Measurements from ENCODE around the gene BABAM2. TPM values are rescaled to one million over a fixed set of nuclear protein-coding genes. Genes with fewer than 3 reads are reported as not detected.
A peak's percentile ranks its signal among the peaks of the same experiment; 100 is the strongest.

The BABAM2 gene
- total and polyA plus RNA-seq, 3 experiments from 2014 or later: 59.4 to 66.7 (median 65.6) TPM

- peak in 1 of 5 donors; percentile 38 for DNase-seq
- Histone ChIP-seq H3K27ac (ENCODE audit: low read depth, low read length) (peak overlapping the region; percentile 30), H3K27me3 (ENCODE audit: insufficient read depth, low read length, poor library complexity, severe bottlenecking) (no peaks in the 10 kb centered on the region), H3K9me3 (ENCODE audit: low read length) (no peaks in the 10 kb centered on the region), H3K36me3 (ENCODE audit: insufficient read depth, low read length) (no peaks in the 10 kb centered on the region), H3K4me3 (ENCODE audit: low read length) (no peak overlapping the region), H3K4me1 (ENCODE audit: insufficient read depth, low read length) (peaks cover 31% of the 10 kb centered on the region)
- Mint-ChIP-seq H3K27ac (peak overlapping the region; percentile 74 to 96 (median 94)), H3K4me3 (peak overlapping the region in 6 of 7 donors; percentile 63 to 86 (median 68)), H3K9me3 (no peaks in the 10 kb centered on the region), H3K27me3 (no peaks in the 10 kb centered on the region), H3K4me1 (peaks cover 27 to 43% (median 29%) of the 10 kb centered on the region in 3 donors), H3K36me3 (no peaks in the 10 kb centered on the region)
- POLR2A ChIA-PET: interaction anchor here (0.5 kb wide), 1 partner anchor 701 kb away, joined by 4 read pairs; no protein-coding TSS in a partner anchor
- CTCF ChIA-PET: interaction anchor here (1.0 kb wide), 1 partner anchor 43 kb away, joined by 3 read pairs; no protein-coding TSS in a partner anchor
Measured at GRCh38 chr2:28347596-28347995, 457.1 kb downstream of the BABAM2 start.

GRCh38 chr2:28348149-28348567 is 457.6 kb downstream of the BABAM2 start:
- Histone ChIP-seq H3K27ac (ENCODE audit: low read depth, low read length) (peak overlapping the region; percentile 30), H3K27me3 (ENCODE audit: insufficient read depth, low read length, poor library complexity, severe bottlenecking) (no peaks in the 10 kb centered on the region), H3K36me3 (ENCODE audit: insufficient read depth, low read length) (no peaks in the 10 kb centered on the region), H3K4me1 (ENCODE audit: insufficient read depth, low read length) (peaks cover 31% of the 10 kb centered on the region), H3K4me3 (ENCODE audit: low read length) (peak overlapping the region; percentile 4), H3K9me3 (ENCODE audit: low read length) (no peaks in the 10 kb centered on the region)
- H3K4me3 Mint-ChIP-seq: peak overlapping the region; percentile 64 to 86 (median 69)
- H3K4me1 Mint-ChIP-seq: peaks cover 27 to 39% (median 29%) of the 10 kb centered on the region in 3 donors
- DNase-seq: peak; percentile 52 to 86 (median 69)
- ChIA-PET CTCF (interaction anchor here (1.0 kb wide), 1 partner anchor 42 kb away, joined by 3 read pairs; no protein-coding TSS in a partner anchor), POLR2A (no interaction called here)
- H3K9me3 Mint-ChIP-seq: no peaks in the 10 kb centered on the region
- H3K36me3 Mint-ChIP-seq: no peaks in the 10 kb centered on the region
- peak overlapping the region; percentile 74 to 96 (median 94) for H3K27ac Mint-ChIP-seq
- no peaks in the 10 kb centered on the region for H3K27me3 Mint-ChIP-seq

- peaks cover 31% of the 10 kb centered on the region for H3K4me1 ChIP-seq (ENCODE audit: insufficient read depth, low read length)
- POLR2A ChIA-PET: no interaction called here
- peak overlapping the region in 5 of 7 donors; percentile 21 to 86 (median 69) for H3K4me3 Mint-ChIP-seq
- H3K9me3 ChIP-seq (ENCODE audit: low read length): no peaks in the 10 kb centered on the region
- no peaks in the 10 kb centered on the region for H3K36me3 Mint-ChIP-seq
- H3K36me3 ChIP-seq (ENCODE audit: insufficient read depth, low read length): no peaks in the 10 kb centered on the region
- H3K4me1 Mint-ChIP-seq: peaks cover 27 to 37% (median 29%) of the 10 kb centered on the region in 3 donors
- H3K4me3 ChIP-seq (ENCODE audit: low read length): no peak overlapping the region
- CTCF ChIA-PET: no interaction called here
- no peaks in the 10 kb centered on the region for H3K27me3 ChIP-seq (ENCODE audit: insufficient read depth, low read length, poor library complexity, severe bottlenecking)
- peak overlapping the region in 6 of 8 donors; percentile 89 to 96 (median 94) for H3K27ac Mint-ChIP-seq
- DNase-seq: no peak
- peak overlapping the region; percentile 30 for H3K27ac ChIP-seq (ENCODE audit: low read depth, low read length)
- H3K27me3 Mint-ChIP-seq: no peaks in the 10 kb centered on the region
- no peaks in the 10 kb centered on the region for H3K9me3 Mint-ChIP-seq
Measured at GRCh38 chr2:28348921-28349320, 458.4 kb downstream of the BABAM2 start.

GRCh38 chr2:28349546-28350165 is 459.1 kb downstream of the BABAM2 start:
- peaks cover 27 to 37% (median 29%) of the 10 kb centered on the region in 3 donors for H3K4me1 Mint-ChIP-seq
- H3K36me3 Mint-ChIP-seq: no peaks in the 10 kb centered on the region
- H3K36me3 ChIP-seq (ENCODE audit: insufficient read depth, low read length): no peaks in the 10 kb centered on the region
- peak overlapping the region in 7 of 8 donors; percentile 7 to 96 (median 94) for H3K27ac Mint-ChIP-seq
- peak in 1 of 5 donors; percentile 43 for DNase-seq
- no peaks in the 10 kb centered on the region for H3K27me3 Mint-ChIP-seq
- H3K27ac ChIP-seq (ENCODE audit: low read depth, low read length): no peak overlapping the region
- H3K9me3 Mint-ChIP-seq: no peaks in the 10 kb centered on the region
- ChIA-PET CTCF (interaction anchor here (1.0 to 1.6 kb wide), 3 partner anchors 10 to 666 kb away, joined by 3 to 4 read pairs (median 3); no protein-coding TSS in a partner anchor), POLR2A (no interaction called here)
- H3K9me3 ChIP-seq (ENCODE audit: low read length): no peaks in the 10 kb centered on the region
- H3K4me3 Mint-ChIP-seq: peak overlapping the region in 2 of 7 donors; percentile 13 to 62
- no peak overlapping the region for H3K4me3 ChIP-seq (ENCODE audit: low read length)
- H3K27me3 ChIP-seq (ENCODE audit: insufficient read depth, low read length, poor library complexity, severe bottlenecking): no peaks in the 10 kb centered on the region
- peaks cover 31% of the 10 kb centered on the region for H3K4me1 ChIP-seq (ENCODE audit: insufficient read depth, low read length)

GRCh38 chr2:28350196-28350595 is 459.7 kb downstream of the BABAM2 start:
- no peak overlapping the region for H3K27ac ChIP-seq (ENCODE audit: low read depth, low read length)
- H3K4me3 ChIP-seq (ENCODE audit: low read length): no peak overlapping the region
- H3K4me1 ChIP-seq (ENCODE audit: insufficient read depth, low read length): peaks cover 31% of the 10 kb centered on the region
- ChIA-PET CTCF (interaction anchor here (1.0 to 1.6 kb wide), 3 partner anchors 10 to 667 kb away, joined by 3 to 4 read pairs (median 3); no protein-coding TSS in a partner anchor), POLR2A (no interaction called here)
- no peak for DNase-seq
- no peaks in the 10 kb centered on the region for H3K9me3 ChIP-seq (ENCODE audit: low read length)
- peaks cover 27 to 37% (median 29%) of the 10 kb centered on the region in 3 donors for H3K4me1 Mint-ChIP-seq
- no peaks in the 10 kb centered on the region for H3K36me3 Mint-ChIP-seq
- no peaks in the 10 kb centered on the region for H3K27me3 Mint-ChIP-seq
- no peaks in the 10 kb centered on the region for H3K27me3 ChIP-seq (ENCODE audit: insufficient read depth, low read length, poor library complexity, severe bottlenecking)
- no peak overlapping the region for H3K4me3 Mint-ChIP-seq
- no peaks in the 10 kb centered on the region for H3K36me3 ChIP-seq (ENCODE audit: insufficient read depth, low read length)
- peak overlapping the region in 4 of 8 donors; percentile 7 to 94 (median 83) for H3K27ac Mint-ChIP-seq
- no peaks in the 10 kb centered on the region for H3K9me3 Mint-ChIP-seq

DNA sequence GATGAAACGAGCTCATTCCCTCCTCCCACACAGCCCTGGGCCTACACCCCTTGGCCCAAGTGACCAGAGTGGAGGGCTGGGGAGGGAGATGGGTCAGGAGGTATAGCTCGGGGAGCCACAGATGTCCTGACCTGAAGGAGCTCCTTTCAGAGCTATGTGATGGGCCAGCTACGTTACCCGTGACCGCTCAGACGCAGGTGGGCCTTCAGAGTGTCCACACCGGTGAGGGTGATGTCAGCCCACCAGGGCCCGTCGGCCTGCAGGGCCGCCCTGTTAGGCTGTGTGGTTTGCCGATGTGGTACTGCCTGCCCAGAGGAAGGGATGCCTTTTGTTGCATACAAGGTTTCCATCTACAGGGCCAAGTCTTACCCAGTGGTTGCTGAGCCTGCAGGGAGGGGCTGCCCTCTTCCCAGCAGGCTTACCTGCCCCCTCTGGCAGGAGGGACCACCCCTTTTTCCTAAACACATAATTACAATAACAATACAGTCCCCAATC is 460.3 kb downstream of the BABAM2 start:
- Histone ChIP-seq H3K36me3 (ENCODE audit: insufficient read depth, low read length) (no peaks in the 10 kb centered on the region), H3K9me3 (ENCODE audit: low read length) (no peaks in the 10 kb centered on the region), H3K27me3 (ENCODE audit: insufficient read depth, low read length, poor library complexity, severe bottlenecking) (no peaks in the 10 kb centered on the region), H3K4me1 (ENCODE audit: insufficient read depth, low read length) (peaks cover 34% of the 10 kb centered on the region), H3K27ac (ENCODE audit: low read depth, low read length) (no peak overlapping the region), H3K4me3 (ENCODE audit: low read length) (no peak overlapping the region)
- Mint-ChIP-seq H3K4me3 (no peak overlapping the region), H3K36me3 (no peaks in the 10 kb centered on the region), H3K27me3 (no peaks in the 10 kb centered on the region), H3K9me3 (no peaks in the 10 kb centered on the region), H3K27ac (peak overlapping the region in 3 of 8 donors; percentile 30 to 66 (median 36)), H3K4me1 (peaks cover 29 to 39% (median 29%) of the 10 kb centered on the region in 3 donors)
- POLR2A ChIA-PET: no interaction called here
- CTCF ChIA-PET: interaction anchor here (1.0 to 1.6 kb wide), 3 partner anchors 9 to 667 kb away, joined by 3 to 4 read pairs (median 3); no protein-coding TSS in a partner anchor
- DNase-seq: peak in 1 of 5 donors; percentile 37

GRCh38 chr2:28351621-28352020 is 461.1 kb downstream of the BABAM2 start:
- peaks cover 41% of the 10 kb centered on the region for H3K4me1 ChIP-seq (ENCODE audit: insufficient read depth, low read length)
- H3K27ac ChIP-seq (ENCODE audit: low read depth, low read length): no peak overlapping the region
- no peaks in the 10 kb centered on the region for H3K9me3 ChIP-seq (ENCODE audit: low read length)
- ChIA-PET POLR2A (no interaction called here), CTCF (no interaction called here)
- no peaks in the 10 kb centered on the region for H3K36me3 Mint-ChIP-seq
- H3K36me3 ChIP-seq (ENCODE audit: insufficient read depth, low read length): no peaks in the 10 kb centered on the region
- no peaks in the 10 kb centered on the region for H3K27me3 Mint-ChIP-seq
- no peak overlapping the region for H3K4me3 ChIP-seq (ENCODE audit: low read length)
- H3K27me3 ChIP-seq (ENCODE audit: insufficient read depth, low read length, poor library complexity, severe bottlenecking): no peaks in the 10 kb centered on the region
- no peaks in the 10 kb centered on the region for H3K9me3 Mint-ChIP-seq
- peaks cover 33 to 46% (median 34%) of the 10 kb centered on the region in 3 donors for H3K4me1 Mint-ChIP-seq
- DNase-seq: no peak
- peak overlapping the region in 6 of 8 donors; percentile 3 to 81 (median 30) for H3K27ac Mint-ChIP-seq
- no peak overlapping the region for H3K4me3 Mint-ChIP-seq

- Histone ChIP-seq H3K9me3 (ENCODE audit: low read length) (no peaks in the 10 kb centered on the region), H3K4me3 (ENCODE audit: low read length) (no peak overlapping the region), H3K27me3 (ENCODE audit: insufficient read depth, low read length, poor library complexity, severe bottlenecking) (no peaks in the 10 kb centered on the region), H3K27ac (ENCODE audit: low read depth, low read length) (no peak overlapping the region), H3K36me3 (ENCODE audit: insufficient read depth, low read length) (no peaks in the 10 kb centered on the region), H3K4me1 (ENCODE audit: insufficient read depth, low read length) (peaks cover 39% of the 10 kb centered on the region)
- DNase-seq: no peak
- ChIA-PET POLR2A (no interaction called here), CTCF (no interaction called here)
- Mint-ChIP-seq H3K4me3 (no peak overlapping the region), H3K27me3 (no peaks in the 10 kb centered on the region), H3K36me3 (no peaks in the 10 kb centered on the region), H3K4me1 (peaks cover 33 to 45% (median 34%) of the 10 kb centered on the region in 3 donors), H3K9me3 (no peaks in the 10 kb centered on the region), H3K27ac (peak overlapping the region in 1 of 8 donors; percentile 3)
Measured at GRCh38 chr2:28352104-28352503, 461.6 kb downstream of the BABAM2 start.

Data from CD8-positive, alpha-beta memory T cell (primary cell).